GM18909 (cell line): ENCODE data around the gene AADAC.
"Not testable (repeated sequence)": the region's sequence is repeated elsewhere in the genome, so short reads cannot be mapped to it uniquely, and the experiment has no call there.

Source experiments
- ATAC-seq: cut with Tn5 transposase; IDR thresholded peaks from one replicate; pipeline ENCODE4 v1.9.1; 2021; ENCODE audit warnings: mild to moderate bottlenecking; ENCODE audit not compliant: unreplicated experiment, poor library complexity

AADAC gene

DNA sequence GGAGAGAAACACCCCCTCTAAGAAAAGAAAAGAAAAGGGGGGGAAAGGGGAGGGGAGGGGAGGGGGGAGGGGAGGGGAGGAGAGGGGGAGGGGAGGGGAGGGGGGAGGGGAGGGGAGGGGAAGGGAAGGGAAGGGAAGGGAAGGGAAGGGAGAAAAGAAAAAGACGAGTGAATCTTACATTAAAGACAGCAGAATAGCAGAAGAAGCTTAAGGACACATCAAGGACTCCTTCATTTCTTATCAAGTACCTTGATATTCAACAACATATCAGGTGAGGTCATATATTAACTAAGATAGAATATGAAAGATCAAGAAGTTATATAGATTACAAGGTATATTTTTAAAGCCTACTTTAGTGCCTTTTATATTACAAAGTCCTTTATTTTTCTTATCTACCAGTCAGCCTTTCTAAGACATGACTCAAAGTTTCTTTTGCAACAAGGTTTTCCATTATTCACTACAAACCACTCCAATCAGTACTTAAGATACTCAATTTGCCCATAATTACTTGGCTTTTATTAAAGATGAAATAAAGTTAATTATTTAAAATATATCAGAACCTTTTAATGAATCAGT lies 17.7 kb upstream of the AADAC start:
- ATAC-seq, result no peak

DNA sequence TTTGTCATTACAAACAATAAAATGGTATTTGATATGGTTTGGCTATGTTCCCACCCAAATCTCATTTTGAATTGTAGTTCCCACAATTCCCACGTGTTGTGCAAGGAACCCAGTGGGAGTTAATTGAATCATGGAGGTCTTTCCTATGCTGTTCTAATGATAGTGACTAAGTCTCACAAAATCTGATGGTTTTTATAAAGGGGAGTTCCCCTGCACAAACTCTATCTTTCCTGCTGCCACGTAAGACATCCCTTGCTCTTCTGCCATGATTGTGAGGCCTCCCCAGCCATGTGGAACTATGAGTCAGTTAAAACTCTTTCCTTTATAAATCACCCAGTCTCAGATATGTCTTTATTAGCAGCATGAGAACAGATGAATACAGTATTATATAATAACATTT lies 15.4 kb upstream of the AADAC start:
- ATAC-seq, result no peak

DNA sequence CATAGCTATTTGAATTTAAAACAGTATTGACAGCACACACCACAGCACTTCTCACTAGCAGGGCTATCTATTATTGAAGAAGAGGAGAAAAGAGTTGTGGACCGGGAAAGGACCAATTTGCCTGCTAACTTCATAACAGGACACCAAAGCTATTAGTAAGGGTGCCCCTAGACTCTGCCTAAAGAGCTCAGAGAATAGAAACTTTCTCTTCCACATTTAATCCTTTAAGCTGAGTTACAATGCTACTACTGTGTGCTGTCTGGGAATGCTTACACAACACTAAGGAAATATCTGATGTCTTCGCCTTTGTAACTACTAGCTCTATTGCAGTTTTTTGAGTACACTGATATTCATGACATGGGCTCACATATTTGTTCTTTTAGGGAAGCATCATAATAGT lies 13.5 kb upstream of the AADAC start:
- no peak for ATAC-seq

DNA sequence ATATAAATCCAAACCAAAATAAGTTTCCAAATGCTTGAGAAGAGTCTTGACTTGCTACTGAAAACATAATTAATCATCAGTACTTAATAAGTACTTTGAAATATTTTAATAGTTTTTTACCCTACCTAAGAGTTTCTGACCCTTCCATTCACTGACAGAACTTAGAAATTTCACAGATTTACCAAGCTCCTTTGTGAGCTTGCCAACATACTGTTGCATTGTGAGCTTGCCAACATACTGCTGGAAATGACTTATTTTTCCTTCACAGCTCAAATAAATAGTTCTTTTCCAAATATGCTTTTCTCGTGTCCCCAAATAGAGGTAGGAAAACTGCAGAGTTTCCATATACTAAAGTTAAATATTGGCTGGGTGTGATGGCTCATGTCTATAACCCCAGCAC lies 9.6 kb upstream of the AADAC start:
- ATAC-seq, result no peak

DNA sequence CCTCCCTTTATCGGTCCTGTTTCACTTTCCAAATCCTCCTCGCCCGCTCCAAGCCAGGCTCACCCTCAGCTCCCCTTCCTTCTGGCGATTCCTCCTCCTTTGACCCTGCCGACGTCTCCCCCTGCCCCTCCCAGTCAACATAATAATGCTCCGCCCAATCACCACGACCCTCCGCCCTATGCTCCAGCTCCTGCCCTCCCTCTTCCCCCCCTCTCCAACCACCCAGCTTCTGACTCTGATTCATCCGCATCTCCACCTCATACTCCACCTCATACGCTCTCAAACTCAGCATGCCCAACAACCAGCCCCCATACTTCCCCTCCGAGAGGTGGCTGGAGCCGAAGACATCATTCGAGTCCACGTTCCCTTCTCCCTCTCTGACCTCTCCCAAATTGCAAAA lies 7.1 kb upstream of the AADAC start:
- no peak for ATAC-seq

DNA sequence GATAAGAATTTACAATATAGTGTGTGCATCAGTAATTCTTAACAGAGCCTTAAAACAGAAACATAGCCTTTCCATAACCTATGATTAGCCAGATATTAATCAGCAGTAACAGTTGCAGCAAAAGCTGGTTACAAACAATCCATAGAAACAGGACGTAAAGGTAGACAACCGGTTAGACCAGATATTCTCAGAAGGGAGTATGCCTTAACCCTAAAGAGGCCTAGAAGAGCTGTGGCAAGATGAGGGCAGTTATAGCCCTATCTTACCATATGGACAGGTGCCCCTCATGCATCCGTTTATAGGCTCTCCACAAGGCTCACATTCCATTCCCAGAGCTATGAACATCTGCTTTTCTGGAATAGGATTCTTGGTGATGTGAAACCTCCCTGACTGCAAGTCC lies 5.0 kb upstream of the AADAC start:
- not testable (repeated sequence) for ATAC-seq

DNA sequence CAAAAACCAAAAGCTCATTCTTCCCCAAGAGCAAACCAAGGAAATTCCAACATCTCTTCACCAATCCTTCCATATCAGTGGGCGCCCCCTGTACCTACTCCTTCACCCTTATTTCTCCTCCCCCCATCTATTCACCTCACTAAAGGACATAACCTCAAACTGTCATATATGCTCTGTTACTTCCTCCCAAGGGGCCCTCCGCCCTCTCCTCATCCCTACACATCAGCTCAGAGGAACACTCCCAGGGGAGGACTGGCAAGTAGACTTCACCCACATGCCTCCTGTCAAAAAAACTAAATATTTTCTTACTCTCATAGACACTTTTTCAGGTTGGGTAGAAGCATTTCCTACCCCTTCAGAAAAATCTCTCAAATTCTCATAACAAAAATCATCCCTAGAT lies 2.4 kb upstream of the AADAC start:
- ATAC-seq, result no peak

DNA sequence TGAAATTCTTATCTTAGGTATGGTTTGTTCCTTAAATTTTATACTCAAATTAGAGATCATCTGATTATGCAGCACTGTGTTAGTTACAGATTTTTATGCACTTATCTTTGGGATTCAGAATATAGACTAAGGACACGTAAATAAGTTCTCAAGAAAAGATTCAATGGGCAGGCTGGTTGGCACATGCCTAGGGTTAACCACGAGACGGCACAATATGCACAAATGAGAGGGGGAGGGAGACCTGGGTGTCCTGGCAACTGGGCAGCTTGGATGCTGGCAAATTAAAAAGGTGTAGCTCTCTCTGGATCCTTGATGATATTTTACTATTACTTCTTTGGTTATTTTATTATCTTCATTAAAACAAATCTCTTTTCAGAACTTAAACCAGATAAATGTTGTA lies 672 bp downstream of the AADAC start:
- ATAC-seq, result no peak

DNA sequence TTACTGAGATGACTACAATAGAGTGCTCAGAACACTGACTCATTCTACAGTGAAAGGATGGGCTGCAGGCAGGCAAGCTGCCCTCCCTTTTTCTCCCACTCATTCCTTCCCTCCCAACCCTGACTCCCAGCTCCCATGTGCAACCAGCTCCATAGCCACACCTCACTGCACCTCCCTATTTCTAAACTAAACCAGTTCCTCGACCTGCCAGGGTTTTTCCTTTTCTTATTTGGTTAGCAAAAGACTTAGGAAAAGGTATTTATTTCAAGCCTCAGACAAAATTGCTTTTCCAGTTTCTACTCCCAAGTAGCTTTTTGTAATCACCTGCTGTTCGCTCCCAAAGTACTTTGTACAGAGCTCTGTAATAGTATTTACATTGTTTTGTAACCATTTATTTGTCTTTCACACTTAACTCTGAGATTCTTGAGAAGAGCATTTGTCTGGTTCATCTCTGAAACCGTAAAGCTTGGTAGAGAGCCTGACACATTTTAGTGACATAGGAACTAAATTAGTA lies 2.2 kb downstream of the AADAC start:
- no peak for ATAC-seq

DNA sequence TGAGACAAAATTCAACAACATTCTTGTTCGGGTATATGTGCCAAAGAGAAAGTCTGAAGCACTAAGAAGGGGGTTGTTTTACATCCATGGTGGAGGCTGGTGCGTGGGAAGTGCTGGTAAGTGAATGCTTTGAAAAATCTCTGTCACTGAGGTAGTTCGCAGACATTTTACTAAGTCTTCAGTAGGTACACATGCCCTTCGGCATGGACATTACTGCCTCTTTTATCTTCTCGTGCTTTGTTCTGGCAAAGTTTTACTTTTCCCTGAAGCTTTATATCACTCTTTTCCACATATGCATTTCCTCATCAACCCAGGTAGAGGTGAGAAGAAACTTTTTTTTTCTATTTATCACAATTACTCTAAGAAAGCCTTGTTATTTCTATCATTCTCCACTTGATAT lies 3.6 kb downstream of the AADAC start:
- no peak for ATAC-seq

DNA sequence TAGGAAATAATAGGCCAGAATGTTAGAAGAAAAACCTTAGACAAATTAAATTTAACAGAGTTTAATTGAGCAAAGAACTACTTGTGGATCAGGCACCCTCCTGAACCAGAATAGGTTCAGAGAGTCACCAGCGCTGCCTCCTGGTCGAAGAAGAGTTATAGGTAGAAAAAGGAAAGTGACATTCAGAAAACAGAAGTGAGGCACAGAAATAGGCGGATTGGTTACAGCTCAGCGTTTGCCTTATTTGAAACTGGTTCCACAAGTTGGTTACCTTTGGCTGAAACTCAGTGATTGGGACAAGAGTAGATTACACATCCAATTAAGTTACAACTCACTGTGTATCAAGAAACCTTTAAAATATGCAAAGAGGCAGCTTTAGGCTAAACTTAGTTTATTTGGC lies 4.4 kb downstream of the AADAC start:
- ATAC-seq, result no peak

DNA sequence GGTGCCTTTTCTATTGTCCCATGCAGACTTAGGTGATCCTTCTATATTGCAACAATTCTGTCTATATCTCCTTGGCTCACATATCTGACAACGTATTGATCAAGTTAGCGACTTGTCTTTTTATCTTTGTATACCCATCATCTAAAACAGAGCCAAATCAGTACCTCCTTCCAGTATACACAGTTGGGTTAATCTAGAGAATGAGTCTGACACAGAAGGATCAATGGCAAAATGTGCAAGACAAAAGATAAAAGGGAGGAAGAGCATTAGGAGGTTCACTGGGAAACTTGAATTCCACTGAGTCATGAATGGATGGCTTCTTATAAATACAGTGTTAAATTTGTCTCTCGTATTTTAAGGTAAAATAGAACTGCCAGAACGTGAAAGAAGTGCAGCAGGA lies 6.0 kb downstream of the AADAC start:
- ATAC-seq, result no peak

DNA sequence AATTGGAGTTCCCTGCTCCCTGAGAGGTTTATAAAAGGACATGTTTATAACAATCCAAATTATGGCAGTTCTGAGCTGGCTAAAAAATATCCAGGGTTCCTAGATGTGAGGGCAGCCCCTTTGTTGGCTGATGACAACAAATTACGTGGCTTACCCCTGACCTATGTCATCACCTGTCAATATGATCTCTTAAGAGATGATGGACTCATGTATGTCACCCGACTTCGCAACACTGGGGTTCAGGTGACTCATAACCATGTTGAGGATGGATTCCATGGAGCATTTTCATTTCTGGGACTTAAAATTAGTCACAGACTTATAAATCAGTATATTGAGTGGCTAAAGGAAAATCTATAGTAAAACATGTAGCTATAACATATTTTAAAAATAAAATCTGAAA lies 13.9 kb downstream of the AADAC start:
- no peak for ATAC-seq

DNA sequence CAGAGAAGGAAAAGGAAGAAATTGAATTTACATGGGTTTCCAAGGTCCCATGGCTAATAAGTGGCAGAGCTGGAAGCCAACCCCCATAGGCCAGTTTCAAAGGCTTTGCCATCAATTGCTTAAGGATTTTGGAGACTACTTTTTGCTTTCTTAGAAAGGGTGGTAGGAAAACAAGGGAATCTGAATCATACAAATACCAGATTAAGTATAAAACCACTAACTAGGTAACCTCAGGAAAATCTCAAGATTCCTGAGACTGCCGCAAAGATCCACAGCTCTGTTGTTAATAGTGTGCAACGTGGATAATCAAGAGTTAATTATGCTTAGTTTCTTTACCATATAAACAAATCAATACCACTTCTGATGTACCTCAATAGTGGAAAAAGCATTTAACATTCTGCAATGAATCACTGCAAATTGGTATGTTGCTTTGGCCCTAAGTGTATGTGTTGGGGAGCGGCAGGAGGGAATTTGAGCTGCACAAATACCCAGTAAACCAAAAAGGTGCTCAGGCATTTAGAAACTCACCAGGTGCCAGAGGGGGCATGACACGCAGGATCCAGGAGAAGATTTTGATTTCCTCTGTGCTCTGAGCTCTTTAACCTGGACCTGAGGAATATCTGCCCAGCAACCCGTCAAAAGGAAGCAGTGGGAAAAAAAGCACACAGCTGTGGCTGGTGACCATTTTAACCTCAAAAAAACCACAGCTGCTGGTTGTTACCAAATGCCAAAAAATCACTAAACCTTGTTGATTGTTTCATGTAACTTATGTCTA lies 22.0 kb downstream of the AADAC start:
- no peak for ATAC-seq

DNA sequence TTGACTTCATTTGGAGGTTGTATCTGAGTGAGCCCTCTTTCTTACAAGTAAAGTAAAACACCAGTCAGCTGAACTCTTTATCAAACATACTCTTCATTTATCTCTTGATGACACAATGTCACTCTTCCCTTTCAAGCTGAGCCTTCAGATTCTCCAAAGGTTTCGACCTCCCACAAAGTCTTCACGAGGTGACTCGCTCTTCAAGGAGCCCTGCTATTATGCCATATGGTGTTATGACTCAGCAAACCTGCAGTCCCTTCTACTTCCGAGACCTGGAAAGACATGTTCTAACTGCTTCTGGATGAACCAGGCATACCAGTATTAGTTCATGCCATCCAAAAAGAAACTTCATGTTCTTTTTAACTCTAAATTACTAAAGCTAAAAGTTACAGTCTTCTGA lies 23.1 kb downstream of the AADAC start:
- no peak for ATAC-seq

DNA sequence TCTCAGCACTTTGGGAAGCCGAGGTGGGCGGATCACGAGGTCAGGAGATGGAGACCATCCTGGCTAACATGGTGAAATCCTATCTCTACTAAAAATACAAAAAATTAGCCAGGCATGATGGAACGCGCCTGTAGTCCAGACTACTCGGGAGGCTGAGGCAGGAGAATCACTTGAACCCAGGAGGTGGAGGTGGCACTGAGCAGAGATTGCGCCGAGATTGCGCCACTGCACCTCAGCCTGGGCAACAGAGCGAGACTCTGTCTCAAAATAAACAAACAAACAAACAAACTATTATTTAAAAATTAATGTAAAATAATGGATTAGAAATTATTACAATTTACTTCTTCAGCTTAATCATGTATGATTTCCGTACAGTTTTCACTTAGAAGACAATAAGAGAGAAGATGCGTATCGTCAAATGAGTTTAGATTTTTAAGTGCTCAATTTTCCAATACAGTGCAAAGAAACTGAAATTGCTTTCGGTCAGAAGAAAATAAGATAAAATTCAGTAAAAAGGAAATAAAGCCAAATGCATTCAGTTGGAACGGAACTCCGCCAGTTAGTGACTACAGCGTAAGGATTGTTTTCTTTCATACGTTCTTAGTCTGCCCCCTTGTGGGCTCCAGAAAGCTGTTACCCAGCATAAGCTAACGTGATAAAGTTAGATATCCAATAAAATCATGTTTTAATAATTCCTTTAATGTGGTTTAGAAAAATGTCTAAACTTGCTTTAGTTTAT lies 24.8 kb downstream of the AADAC start:
- ATAC-seq, result peak; percentile 79

DNA sequence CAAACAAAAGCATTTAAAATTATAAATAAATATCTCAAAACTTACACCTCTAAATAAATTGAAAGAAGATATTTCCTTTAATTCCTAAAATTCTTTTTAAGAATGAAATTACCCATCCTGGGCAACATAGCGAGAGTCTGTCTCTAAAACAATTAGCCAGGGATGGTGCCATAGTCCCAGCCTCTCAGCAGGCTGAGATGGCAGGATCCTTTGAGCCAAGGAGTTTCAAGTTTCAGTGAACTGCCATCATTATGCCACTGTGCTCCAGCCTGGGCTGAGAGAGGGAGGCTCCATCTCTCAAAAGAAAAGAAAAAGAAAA lies 25.4 kb downstream of the AADAC start:
- ATAC-seq, result no peak

DNA sequence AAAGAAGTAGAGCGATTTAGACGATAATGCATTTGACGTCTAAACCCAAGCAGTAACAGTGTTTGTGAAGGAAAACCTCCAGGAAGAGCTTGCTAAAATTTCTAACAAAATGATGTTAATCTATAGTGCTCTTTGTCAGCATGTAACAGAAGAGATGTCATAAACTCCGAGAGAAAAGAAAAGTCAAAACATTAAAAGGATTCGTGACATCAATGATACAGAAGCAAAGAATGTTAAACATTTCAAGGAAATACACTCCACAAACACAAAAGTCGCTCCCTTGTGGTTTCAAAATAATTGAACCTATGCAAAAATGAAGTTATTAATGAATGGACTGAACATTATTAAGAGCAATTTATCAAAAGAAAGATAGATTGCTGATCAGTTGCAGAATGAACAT lies 27.9 kb downstream of the AADAC start:
- no peak for ATAC-seq

DNA sequence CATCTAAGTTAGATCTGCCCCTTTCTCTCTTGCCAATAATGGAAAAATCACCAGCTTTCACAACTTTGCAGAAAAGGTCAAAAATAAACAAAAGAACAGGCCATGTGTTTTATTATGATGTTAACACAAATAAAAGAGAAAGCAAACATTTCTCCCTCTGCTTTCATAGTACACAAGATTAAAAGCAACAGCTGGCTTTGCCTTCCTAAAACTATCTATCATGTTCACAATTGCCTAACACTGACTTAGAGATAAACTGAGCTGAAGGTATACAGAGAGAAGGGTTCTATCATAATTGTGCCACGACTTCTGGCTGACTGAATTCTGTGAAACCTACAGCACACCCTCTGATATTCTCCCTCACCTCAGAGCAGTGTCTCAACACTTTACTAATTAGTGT lies 29.4 kb downstream of the AADAC start:
- ATAC-seq, result no peak

DNA sequence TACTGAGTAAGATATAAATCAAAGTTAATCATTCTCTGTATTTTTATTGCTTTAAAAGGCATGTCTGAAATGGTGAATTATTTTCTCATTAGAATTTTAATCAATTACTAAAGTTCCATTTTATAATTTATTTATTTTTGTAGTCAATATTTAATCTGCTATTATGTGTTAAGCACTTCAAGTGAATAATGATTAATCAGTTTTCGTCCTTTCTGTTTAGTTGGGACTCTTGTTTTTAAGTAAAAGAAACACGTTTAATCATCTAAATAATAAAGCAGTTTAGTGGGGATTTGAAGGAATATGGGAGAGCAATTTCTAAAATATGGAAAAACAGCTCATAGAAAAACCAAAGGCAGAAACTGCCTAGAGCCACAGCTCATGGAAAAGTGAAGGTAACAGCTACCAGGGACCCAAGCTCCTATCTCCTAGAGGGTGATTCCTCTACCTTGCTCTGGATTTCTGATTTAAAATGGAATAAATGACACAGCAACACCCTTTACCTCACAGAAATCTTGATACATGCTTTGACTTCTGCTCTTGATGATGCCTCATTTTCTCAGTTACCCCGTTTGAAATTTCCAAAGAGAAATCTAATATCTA lies 31.5 kb downstream of the AADAC start:
- no peak for ATAC-seq

DNA sequence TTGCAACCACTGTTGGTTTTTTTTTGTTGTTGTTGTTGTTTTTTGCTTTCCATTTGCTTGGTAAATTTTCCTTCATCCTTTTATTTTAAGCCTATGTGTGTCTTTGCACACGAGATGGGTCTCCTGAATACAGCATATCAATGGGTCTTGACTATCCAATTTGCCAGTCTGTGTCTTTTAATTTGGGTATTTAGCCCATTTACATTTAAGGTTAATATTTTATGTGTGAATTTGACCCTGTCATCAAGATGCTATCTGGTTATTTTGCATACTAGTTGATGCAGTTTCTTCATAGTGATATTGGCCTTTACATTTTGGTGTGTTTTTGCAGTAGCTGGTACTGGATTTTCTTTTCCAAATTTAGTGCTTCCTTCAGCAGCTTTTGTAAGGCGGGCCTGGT lies 36.1 kb downstream of the AADAC start:
- ATAC-seq, result not testable (repeated sequence)
